NCI-H460 (cell line): ENCODE data around the gene C8G. TPM values are rescaled to one million over a fixed set of nuclear protein-coding genes. Genes with fewer than 3 reads are reported as not detected.

Experiments used
- DNase-seq: peaks from one replicate; pipeline ENCODE4 v3.0.0-alpha.2; 2016; ENCODE audit warnings: low read depth; ENCODE audit errors: extremely low read depth
- total RNA-seq: library from RNA; depleted of rRNA; stranded (reverse); fragments of >200 nt; shearing (Covaris generic); gene quantifications from 2 replicates; pipeline ENCODE4 v1.2.3, GENCODE V29; 2014

Gene C8G
- total RNA-seq, 1 experiment from 2014 or later: not detected

DNA sequence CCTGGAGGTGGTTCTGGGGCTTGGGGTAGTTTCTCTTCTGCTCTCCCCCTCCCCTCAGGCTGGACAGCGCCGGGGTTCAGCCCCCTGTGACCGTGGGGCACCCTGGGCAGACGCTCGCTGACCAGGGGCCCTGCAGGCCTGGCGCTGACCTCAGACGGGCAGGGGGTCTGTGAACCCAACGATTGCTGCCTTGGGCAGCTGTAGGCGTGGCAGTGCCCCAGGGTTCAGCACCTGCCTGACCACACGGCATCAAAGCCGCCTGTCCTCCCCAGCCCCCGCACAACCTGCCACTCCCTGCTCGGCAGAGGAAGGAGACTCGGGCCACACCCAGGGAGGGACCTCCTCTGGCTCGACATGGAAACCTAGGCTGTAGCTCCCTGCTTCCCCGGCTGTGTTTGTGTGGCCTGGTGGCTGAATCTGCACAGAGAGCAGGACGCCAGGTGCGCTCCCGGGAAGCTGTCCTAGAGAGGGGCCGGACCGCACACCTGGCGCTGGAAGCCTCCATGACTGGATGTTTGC, 19.2 kb downstream of the C8G start:
- no peak for DNase-seq

DNA sequence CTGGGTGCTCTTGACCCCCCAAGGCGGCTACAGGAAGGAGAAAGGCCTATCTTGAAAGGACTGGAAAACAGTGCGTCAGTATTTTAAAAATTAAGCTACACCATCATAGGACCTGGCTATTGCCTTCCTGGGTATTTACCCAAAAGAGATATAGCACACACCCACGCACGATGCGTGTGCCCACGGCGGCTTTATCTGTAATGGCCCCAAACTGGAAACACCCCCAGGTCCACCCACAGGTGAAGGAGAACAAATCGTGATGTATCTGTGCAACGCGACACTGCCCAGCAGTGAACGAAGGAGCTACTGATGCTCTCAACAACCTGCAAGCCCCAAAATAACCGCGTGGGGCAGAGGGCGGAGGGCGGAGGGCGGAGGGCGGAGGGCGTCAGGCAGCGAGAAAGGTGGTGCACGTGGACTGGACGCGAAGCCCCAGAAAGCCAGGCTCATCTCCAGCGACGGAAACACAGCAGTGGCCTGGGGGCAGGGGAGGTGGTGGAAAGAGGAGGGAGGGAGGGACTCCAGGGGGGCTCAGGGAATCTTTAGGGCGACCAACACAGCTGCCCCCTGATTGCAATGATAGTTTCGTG, 19.9 kb downstream of the C8G start:
- no peak for DNase-seq

DNA sequence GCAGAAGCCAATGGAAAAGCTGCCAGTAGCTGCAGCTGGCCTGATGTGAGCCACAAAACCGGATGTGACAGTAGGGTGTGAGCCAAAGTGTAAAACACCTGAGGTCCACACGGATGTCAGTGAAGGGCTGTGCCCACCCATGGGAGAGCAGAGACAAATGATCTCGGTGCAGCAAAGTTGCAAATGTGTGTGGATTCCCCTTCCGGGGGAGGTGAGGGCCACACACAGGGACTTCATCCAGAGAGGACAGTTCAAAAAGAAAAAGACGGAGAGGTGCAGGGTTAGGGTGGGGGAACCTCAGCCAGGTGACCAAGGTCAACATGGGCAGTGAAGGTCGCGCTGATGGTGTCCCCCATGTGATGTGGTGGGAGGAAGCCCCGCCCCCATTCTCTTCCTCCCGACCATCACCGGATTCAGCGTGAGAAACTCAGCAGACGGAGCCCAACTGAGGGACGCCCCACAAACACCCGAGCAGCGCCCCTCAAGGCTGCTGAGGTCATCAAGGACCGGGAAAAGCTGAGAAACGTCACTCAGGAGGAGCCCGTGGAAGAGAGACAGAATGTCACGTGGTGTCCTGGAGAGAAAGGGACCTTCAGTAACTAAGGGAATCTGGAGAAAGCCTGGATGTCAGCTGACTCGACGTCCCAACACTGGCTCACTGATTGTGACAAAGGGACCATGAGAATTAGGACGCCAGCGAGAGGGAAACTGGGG, 20.9 kb downstream of the C8G start:
- DNase-seq: no peak

DNA sequence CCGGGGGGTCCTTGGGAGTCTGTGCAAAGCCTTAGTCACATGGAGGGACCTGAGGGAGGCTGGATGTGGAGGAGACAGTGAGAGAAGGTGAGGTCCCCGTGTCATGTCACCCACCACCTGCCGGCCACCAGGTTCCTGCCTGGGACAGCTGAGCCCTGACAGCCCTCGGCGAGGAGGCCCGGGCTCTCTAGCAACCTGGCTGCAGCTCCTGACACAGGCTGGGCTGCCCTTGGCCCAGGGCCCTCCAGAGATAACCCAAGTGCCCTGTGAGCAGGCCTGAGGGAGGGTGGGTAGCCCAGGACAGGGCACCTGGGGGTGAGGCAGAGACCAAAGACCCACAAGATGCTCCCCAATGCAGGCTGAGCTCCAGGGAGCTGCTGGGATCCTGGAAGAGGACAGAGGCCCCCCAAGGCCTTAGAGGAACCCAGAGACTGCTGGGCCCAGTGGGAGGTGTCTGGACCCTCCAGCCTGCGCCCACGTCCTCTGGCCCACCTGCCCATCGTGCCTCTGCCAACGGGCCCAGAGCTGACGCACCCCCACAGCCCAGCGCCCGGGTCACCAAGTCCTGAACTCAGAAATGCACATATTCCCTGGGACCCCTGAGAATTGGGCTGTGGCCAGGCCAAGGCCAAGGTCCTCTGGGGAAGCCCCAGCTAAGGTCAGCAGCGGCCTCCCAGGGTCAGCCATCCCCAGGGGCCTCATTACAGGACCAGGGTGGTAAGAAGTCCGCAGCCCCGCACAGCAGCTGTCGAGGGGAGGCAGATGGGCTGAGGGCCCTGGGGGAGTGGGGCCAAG, 23.5 kb downstream of the C8G start:
- no peak for DNase-seq

DNA sequence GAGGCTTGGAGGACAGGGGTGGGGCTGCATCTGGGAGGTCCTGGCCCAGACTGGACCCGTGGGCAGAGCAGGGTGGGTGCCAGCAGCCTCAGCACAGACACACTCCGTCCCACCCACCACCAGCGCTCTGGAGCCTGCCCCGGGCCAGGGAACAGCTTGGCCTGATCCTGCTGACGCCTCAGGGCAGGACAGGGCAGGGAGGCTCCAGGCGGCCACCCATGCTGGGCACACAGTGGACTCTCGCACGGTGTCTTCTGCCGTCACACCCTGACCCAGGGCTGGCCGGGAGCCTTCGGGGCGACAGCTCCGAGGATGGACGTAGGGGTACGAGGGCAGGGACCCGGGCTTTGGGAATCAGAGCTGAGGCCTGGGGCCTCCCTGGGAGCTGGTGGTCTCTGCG, 24.1 kb downstream of the C8G start:
- DNase-seq: no peak

DNA sequence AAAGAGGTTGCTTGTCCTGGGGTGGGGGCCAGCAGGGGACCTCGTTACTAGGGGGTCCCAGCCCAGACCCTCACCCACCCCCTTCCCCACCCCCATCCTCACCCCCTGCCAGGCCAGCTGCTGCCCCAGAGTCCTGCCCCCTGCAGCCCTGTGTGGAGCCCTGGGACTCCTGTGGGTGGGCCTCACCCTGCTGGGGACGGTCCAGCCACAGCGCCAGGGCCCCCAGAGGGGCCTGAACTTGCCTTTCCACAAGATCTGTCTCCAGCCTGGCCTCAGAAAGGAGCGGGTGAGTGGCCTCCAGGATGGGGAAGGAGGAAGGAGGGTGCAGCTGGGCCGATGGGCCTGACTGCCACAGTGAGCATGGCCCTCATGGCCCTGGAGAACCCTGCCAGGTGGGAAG, 24.7 kb downstream of the C8G start:
- DNase-seq: no peak

DNA sequence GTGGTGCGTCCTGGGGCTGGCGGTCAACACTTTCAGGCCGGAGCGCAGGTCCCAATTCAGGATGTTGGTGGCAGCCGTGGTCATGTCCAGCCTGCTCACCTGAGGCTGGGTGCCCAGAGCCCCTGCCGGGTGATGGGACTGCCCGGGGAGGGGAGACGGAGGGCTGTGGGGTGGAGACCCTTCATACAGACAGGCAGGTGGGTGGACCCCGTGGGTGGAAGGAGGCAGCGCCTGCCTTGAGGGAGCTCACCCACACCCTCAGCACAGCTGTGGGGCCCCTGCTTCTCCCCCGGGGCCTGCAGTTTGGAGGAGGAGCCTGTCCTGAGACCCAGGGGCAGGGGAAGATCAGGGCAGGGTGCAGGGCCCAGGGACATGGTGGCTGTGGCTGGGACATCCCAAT, 25.3 kb downstream of the C8G start:
- DNase-seq: no peak

DNA sequence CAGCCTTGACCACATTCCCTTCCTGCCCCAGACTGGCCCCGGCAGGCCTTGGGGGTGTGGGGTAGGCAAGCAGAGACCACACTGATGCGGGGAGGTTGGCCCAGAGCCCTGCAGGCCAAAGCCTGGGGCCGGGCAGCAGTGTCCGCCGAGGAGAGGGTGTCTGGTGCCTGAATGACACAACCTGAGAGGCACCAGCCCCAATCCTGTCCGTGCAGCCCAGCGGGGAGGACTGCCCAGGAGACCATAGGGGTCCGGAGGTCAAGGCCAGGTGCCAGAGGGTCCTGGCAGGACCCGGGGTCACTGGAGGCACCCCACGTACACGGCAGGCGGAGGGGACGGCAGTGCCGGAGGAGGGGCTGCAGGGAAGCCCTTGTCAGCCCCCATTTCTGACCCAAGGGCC, 26.7 kb downstream of the C8G start:
- no peak for DNase-seq

DNA sequence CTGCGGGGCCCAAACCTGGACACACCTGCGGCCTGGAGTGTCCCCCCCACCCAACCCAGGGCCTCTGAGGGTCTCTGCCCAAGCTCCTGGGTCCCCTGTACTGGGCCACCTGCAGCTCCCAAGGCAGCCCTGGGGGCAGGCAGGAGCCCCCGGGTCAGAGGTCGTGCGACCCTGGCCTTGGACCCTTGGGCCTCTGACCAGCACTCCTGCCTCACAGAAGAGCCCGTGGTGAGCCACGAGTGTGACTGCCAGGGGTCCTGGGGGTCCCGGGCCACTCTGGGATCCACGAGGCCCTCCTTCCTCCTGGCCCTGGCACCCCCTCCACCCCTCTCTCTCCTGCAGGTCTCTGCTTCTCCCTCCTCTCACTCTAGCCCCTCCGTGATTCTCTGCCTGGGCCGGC, 27.3 kb downstream of the C8G start:
- DNase-seq: no peak

DNA sequence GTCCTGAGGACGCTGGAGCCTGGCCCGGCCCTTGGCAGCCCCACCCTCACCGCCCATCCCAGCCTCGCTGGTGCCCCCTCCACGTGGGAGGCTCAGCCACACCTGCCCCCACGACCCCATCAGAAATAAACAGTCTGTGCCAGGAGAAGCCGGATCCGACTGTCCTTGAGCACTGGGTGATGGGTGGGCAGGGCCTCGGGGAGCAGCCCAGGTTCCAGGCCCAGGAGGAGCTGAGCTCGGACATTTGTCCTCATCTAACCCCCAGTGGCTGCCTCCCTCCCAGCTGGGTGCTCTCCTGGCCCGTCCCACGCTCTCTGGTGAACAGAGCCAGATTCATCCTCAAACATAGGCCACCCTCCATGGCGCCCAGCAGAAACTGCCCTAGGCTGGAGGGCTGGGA, 27.7 kb downstream of the C8G start:
- DNase-seq: no peak

DNA sequence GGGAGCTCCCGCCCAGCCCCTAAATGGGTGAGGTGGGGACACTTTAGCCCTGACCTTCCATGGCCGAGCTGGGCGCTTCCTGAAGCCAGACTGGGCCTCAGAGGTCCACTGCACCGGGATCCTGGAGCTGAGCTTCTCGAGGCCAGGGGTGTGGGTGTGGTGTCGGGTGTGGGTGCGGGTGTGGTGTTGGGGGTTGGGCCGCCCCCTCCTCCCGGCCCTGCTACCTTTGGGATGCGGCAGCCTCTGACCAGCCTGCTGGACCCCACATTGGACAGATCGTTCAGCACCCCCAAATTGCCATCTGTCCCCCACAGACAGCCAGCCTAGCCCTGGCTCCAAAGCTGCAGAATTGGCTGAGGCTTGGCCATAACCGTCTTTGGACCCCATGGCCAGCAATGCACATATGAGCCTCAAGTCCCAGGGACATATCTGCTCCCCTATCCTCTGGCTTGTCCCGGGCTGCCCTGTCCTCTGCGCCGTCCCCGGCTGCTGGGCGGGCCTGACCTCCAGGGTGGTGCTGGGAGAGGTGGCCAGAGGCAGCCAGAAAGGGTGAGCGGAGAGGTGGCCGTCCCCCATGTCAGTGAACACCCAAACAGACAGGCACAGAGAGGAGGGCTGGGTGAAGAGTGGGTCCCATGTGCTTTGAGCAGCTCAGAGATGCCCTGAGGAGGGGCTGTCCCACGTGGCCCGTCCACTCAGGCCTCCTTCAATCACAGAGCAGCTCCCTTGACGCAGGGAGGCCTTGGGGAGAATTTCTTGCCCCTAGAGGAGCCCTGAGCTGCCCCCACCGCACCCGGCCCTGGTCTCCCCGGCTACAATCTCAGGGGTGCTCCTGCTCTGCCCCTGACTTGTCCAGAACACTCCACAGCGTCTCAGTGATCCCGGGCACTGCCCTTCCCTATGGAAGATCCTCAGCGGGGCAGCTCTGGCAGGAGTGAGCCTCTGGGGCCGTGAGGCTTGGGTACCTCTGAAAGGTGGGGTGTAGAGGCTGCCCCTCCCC, 28.9 kb downstream of the C8G start:
- no peak for DNase-seq

DNA sequence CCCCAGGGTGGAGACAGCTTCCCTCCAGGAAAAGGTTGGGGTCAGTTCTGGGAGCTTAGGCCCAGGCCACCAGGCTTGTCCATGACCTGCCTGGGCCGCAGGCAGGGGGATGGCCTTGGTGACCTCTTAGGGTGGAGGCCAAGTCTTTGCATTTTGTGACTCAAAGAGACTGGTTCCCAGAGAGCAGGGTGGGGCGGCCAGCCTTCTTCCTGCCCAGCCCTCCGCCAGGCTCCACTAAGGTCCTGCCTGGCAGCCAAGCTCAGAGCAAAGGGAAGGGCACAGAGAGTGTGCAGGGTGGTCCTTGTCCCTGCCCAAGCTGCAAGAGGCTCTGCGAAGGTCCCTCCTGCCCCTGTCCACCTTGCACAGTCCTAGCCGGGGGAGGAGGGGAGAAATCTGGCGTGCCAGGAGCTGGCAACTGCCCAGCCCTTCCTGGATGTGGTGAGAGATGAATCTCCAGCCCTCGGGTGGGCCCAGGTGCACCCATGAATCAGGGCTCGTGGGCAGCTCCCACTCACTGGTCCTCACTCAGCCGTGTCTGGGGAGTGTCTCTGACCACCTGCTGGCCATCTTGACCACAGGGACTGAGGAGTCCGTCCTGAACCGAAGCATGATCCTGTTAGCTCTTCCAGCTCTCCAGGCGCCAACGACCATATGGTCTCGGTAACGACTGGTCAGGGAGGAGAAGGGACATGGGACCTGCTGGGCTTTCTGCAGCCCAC, 29.9 kb downstream of the C8G start:
- no peak for DNase-seq

DNA sequence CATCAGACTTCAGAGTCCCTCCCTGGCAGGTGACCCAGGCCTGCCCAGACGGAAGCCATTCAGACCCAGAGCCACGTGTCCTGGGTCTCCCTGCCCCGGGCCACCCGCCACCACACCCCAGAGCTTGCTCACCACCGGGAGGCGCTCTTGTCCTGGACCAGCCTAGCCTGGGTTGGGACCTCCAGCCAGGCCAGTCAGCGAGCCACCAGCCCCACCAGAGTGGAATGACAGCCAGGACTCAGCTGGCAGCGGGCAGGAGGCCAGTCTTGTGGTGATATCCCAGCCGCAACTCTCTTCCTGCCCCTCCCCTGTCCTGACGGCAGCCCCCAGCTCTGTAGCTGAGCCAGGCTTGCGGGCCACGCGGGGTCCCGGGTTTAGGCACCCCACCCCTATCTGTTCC, 30.6 kb downstream of the C8G start:
- DNase-seq: no peak

DNA sequence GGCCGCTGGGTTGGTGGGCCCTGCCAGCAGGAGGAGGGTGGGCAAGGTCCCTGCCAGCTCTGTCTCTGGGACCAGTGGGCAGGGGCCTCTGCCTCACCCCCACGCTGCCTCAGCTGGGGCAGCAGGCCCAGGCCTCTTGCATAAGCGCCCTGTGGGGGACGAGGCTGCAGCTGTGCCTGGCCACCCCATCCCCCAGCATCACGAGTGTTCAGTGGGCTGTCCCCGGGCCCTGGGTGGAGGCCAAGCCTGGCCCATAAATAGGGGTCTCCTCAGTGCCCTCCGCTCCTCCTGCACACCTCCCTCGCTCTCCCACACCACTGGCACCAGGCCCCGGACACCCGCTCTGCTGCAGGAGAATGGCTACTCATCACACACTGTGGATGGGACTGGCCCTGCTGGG, 32.2 kb downstream of the C8G start, which contains the start of gene PTGDS:
Gene PTGDS (plus strand): TSS at position 282 of the 400 bp plus-strand sequence. CDS start 75 bp downstream, at position 357.
- no peak for DNase-seq

DNA sequence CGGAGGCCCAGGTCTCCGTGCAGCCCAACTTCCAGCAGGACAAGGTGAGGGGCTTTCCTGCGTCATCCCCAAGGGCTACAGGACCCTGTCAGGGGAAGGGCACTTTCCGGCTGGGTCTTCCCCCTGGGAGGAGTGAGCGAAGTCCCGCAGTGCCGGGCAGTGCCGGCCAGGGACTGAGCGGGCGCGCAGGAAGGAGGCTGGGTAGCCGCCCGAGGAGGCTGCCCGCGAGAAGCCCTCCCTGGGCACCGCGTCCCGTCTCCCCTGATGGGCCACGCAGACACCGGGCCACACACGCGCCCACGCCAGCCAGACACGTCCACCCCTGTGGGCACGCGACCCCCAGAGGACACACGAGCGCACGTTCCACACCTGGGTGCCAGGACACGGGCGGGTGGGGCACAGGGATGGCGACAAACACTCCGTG, 32.6 kb downstream of the C8G start:
- no peak for DNase-seq

DNA sequence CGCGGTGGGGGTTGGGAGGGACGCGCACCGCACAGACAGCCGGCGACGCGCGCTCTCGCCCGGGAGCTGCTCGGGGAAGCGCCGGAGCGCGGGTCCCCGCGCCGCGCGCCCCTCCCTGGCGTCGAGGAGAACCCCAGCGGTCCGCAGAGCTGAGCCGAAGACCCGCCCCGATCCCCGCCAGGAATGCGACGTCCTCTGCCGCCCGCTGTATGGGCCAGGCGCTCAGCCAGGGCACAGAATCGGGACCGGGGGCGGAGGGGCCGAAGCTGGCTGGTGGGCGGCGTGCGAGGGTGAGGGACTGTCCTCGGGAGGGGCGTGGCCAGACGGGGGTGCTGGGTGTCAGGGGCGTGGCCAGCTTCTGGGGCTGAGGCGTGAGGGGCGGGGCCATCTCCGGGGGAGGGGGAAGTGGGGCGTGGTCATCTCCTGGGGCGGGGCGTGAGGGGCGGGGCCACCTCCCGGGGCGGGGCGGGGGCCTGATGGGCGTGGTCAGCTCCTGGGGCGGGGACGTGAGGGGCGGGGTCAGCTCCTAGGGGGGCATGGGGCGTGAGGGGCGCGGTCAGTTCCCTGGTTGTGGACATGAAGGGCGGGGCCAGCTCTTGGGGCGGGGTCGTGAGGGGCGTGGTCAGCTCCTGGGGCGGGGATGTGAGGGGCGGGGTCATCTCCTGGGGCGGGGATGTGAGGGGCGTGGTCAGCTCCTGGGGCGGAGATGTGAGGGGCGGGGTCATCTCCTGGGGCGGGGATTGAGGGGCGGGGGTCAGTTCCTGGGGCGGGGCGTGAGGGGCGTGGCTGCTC, 33.2 kb downstream of the C8G start:
- DNase-seq: peak; percentile 30

DNA sequence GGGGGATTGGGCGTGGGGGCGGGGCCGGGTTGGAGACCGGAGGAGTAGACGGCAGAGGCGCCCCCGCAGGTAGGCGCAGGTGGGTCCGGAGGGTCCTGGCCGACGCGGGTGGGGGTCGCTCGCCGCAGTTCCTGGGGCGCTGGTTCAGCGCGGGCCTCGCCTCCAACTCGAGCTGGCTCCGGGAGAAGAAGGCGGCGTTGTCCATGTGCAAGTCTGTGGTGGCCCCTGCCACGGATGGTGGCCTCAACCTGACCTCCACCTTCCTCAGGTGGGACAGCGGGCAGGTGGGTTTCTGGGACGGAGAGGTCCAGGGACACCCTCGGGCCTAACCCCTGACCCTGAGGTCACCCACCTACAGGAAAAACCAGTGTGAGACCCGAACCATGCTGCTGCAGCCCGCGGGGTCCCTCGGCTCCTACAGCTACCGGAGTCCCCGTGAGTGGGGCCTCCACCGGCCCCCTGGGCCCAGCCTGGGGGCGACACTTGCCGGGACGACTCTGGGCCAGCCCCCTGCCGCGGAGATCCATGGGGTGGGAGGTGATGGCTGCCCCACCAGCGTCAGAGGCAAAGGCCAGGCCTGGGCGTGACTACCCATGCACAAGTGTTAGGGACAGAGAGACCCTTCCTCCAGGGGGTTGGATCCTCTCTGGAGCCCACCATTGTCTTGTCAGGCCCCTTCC, 34.0 kb downstream of the C8G start:
- no peak for DNase-seq
